SJCRH30 (cell line): Measurements from ENCODE around the gene AP3B2. TPM values are rescaled to one million over a fixed set of nuclear protein-coding genes. Genes with fewer than 3 reads are reported as not detected.
"Not testable (repeated sequence)": the region's sequence is repeated elsewhere in the genome, so short reads cannot be mapped to it uniquely, and the experiment has no call there.

Source experiments
- DNase-seq, 2 experiments: peaks; one replicate each; pipeline ENCODE4 v3.0.0-alpha.2; 2015 to 2020
- H3K27ac ChIP-seq: fragments of 250-450 bp; sonication (Bioruptor Pico); 2 replicates; pipeline ENCODE4 v1.5.1; 2020; ENCODE audit warnings: mild to moderate bottlenecking, moderate library complexity
- H3K27me3 ChIP-seq: fragments of 250-450 bp; sonication (Bioruptor Pico); 2 replicates; pipeline ENCODE4 v1.5.1; 2020; ENCODE audit warnings: mild to moderate bottlenecking, moderate library complexity
- H3K36me3 ChIP-seq: fragments of 250-450 bp; sonication (Bioruptor Pico); 2 replicates; pipeline ENCODE4 v1.5.1; 2020; ENCODE audit warnings: mild to moderate bottlenecking, moderate library complexity
- H3K4me1 ChIP-seq: fragments of 250-450 bp; sonication (Bioruptor Pico); 2 replicates; pipeline ENCODE4 v1.5.1; 2020; ENCODE audit warnings: mild to moderate bottlenecking, moderate library complexity
- H3K4me3 ChIP-seq: fragments of 250-450 bp; sonication (Bioruptor Pico); 2 replicates; pipeline ENCODE4 v1.5.1; 2020; ENCODE audit warnings: mild to moderate bottlenecking, moderate library complexity
- H3K9me3 ChIP-seq: fragments of 250-450 bp; sonication (Bioruptor Pico); replicated peaks from 2 replicates; pipeline ENCODE4 v1.5.1; 2020; ENCODE audit warnings: mild to moderate bottlenecking, moderate library complexity
- total RNA-seq: library from RNA; depleted of rRNA; stranded (reverse); fragments of >200 nt; shearing (Covaris generic); gene quantifications from 2 replicates; pipeline ENCODE4 v1.2.3, GENCODE V29; 2014

The AP3B2 gene
- total RNA-seq, 1 experiment from 2014 or later = not detected

GRCh38 chr15:82714016-82714415, 4.3 kb upstream of the AP3B2 start:
- peak in 1 of 2 experiments; percentile 12 for DNase-seq
- no peaks in the 10 kb centered on the region; the same call in 1 of the 2 replicates for H3K27me3 ChIP-seq
- H3K4me1 ChIP-seq = no peaks in the 10 kb centered on the region
- no peaks in the 10 kb centered on the region for H3K9me3 ChIP-seq
- no peaks in the 10 kb centered on the region for H3K36me3 ChIP-seq
- no peak overlapping the region for H3K27ac ChIP-seq
- H3K4me3 ChIP-seq = no peak overlapping the region

- Histone ChIP-seq H3K36me3 (no peaks in the 10 kb centered on the region), H3K9me3 (no peaks in the 10 kb centered on the region), H3K4me3 (no peak overlapping the region), H3K27me3 (no peaks in the 10 kb centered on the region; the same call in 1 of the 2 replicates), H3K4me1 (no peaks in the 10 kb centered on the region), H3K27ac (no peak overlapping the region)
- DNase-seq = no peak
These were observed 2.4 kb upstream of the AP3B2 start for GRCh38 chr15:82712036-82712435.

- DNase-seq = no peak
- no peak overlapping the region for H3K27ac ChIP-seq
- no peaks in the 10 kb centered on the region for H3K9me3 ChIP-seq
- H3K27me3 ChIP-seq = no peaks in the 10 kb centered on the region; the same call in 1 of the 2 replicates
- H3K36me3 ChIP-seq = no peaks in the 10 kb centered on the region
- H3K4me3 ChIP-seq = no peak overlapping the region
- no peaks in the 10 kb centered on the region for H3K4me1 ChIP-seq
These were observed 1.3 kb upstream of the AP3B2 start for GRCh38 chr15:82710926-82711490.

- no peak overlapping the region for H3K27ac ChIP-seq
- H3K36me3 ChIP-seq = no peaks in the 10 kb centered on the region
- H3K4me3 ChIP-seq = peak overlapping the region; percentile 45
- H3K27me3 ChIP-seq = no peaks in the 10 kb centered on the region; the same call in 1 of the 2 replicates
- no peaks in the 10 kb centered on the region for H3K9me3 ChIP-seq
- H3K4me1 ChIP-seq = no peaks in the 10 kb centered on the region
- no peak for DNase-seq
These were observed 507 bp upstream of the AP3B2 start for GRCh38 chr15:82710208-82710555.

GRCh38 chr15:82709081-82709420, 624 bp downstream of the AP3B2 start:
- H3K27me3 ChIP-seq = no peaks in the 10 kb centered on the region; the same call in 1 of the 2 replicates
- no peaks in the 10 kb centered on the region for H3K36me3 ChIP-seq
- DNase-seq = no peak
- no peak overlapping the region for H3K4me3 ChIP-seq
- H3K27ac ChIP-seq = no peak overlapping the region
- H3K9me3 ChIP-seq = no peaks in the 10 kb centered on the region
- no peaks in the 10 kb centered on the region for H3K4me1 ChIP-seq

GRCh38 chr15:82705856-82706255, 3.8 kb downstream of the AP3B2 start:
- not testable (repeated sequence) for H3K27me3 ChIP-seq, H3K36me3 ChIP-seq, DNase-seq, H3K4me1 ChIP-seq, H3K9me3 ChIP-seq, H3K4me3 ChIP-seq, H3K27ac ChIP-seq

- Histone ChIP-seq H3K4me3 (no peak overlapping the region), H3K36me3 (no peaks in the 10 kb centered on the region)
- DNase-seq = peak; percentile 22 to 47
These were observed 9.9 kb downstream of the AP3B2 start for GRCh38 chr15:82699726-82700125.

GRCh38 chr15:82698711-82699345, 10.8 kb downstream of the AP3B2 start:
- no peaks in the 10 kb centered on the region for H3K36me3 ChIP-seq
- H3K4me1 ChIP-seq = no peaks in the 10 kb centered on the region
- no peak overlapping the region for H3K4me3 ChIP-seq
- DNase-seq = no peak
- no peak overlapping the region for H3K27ac ChIP-seq
- H3K9me3 ChIP-seq = no peaks in the 10 kb centered on the region
- no peaks in the 10 kb centered on the region for H3K27me3 ChIP-seq

More at GRCh38 chr15:82699726-82700125, 9.9 kb downstream of the AP3B2 start:
- Histone ChIP-seq H3K27ac (no peak overlapping the region), H3K9me3 (no peaks in the 10 kb centered on the region), H3K4me1 (no peaks in the 10 kb centered on the region), H3K27me3 (no peaks in the 10 kb centered on the region)

GRCh38 chr15:82697735-82698407, 11.8 kb downstream of the AP3B2 start:
- H3K36me3 ChIP-seq = no peaks in the 10 kb centered on the region
- no peaks in the 10 kb centered on the region for H3K9me3 ChIP-seq
- no peak overlapping the region for H3K4me3 ChIP-seq

GRCh38 chr15:82692171-82692570, 17.5 kb downstream of the AP3B2 start:
- Histone ChIP-seq H3K27ac (no peak overlapping the region), H3K4me3 (no peak overlapping the region), H3K27me3 (no peaks in the 10 kb centered on the region), H3K36me3 (no peaks in the 10 kb centered on the region), H3K9me3 (no peaks in the 10 kb centered on the region), H3K4me1 (no peaks in the 10 kb centered on the region)
- DNase-seq = no peak

More at GRCh38 chr15:82697735-82698407, 11.8 kb downstream of the AP3B2 start:
- no peak overlapping the region for H3K27ac ChIP-seq
- no peak for DNase-seq
- H3K27me3 ChIP-seq = no peaks in the 10 kb centered on the region
- H3K4me1 ChIP-seq = no peaks in the 10 kb centered on the region

GRCh38 chr15:82689147-82689546, 20.5 kb downstream of the AP3B2 start:
- H3K36me3 ChIP-seq = no peaks in the 10 kb centered on the region
- H3K4me1 ChIP-seq = no peaks in the 10 kb centered on the region
- no peak for DNase-seq
- no peaks in the 10 kb centered on the region for H3K27me3 ChIP-seq
- no peaks in the 10 kb centered on the region for H3K9me3 ChIP-seq
- no peak overlapping the region for H3K4me3 ChIP-seq
- H3K27ac ChIP-seq = no peak overlapping the region

- Histone ChIP-seq H3K36me3 (no peaks in the 10 kb centered on the region), H3K27ac (no peak overlapping the region), H3K27me3 (no peaks in the 10 kb centered on the region), H3K4me1 (no peaks in the 10 kb centered on the region), H3K4me3 (no peak overlapping the region), H3K9me3 (no peaks in the 10 kb centered on the region)
- DNase-seq = no peak
These were observed 21.0 kb downstream of the AP3B2 start for GRCh38 chr15:82688691-82689090.

- Histone ChIP-seq H3K9me3 (no peaks in the 10 kb centered on the region), H3K27ac (no peak overlapping the region), H3K4me3 (no peak overlapping the region), H3K27me3 (no peaks in the 10 kb centered on the region), H3K36me3 (no peaks in the 10 kb centered on the region), H3K4me1 (no peaks in the 10 kb centered on the region)
- no peak for DNase-seq
These were observed 28.3 kb downstream of the AP3B2 start for GRCh38 chr15:82681371-82681770.

GRCh38 chr15:82680200-82681102, 29.2 kb downstream of the AP3B2 start:
- Histone ChIP-seq H3K4me3 (no peak overlapping the region), H3K4me1 (no peaks in the 10 kb centered on the region), H3K27me3 (no peaks in the 10 kb centered on the region), H3K9me3 (no peaks in the 10 kb centered on the region), H3K27ac (no peak overlapping the region), H3K36me3 (no peaks in the 10 kb centered on the region)
- no peak for DNase-seq
